Measurements from ENCODE around the gene SYNC. TPM values are rescaled to one million over a fixed set of nuclear protein-coding genes. Genes with fewer than 3 reads are reported as not detected.

The SYNC gene
- total RNA-seq, 1 donor from 2014 or later: 1.3 TPM

- DNase-seq (ENCODE audit: extremely low spot score, unreplicated experiment): no peak
- peak overlapping the region; percentile 54 for H3K27ac Mint-ChIP-seq
- TF ChIP-seq CTCF (conservative IDR thresholded peaks at IDR 0.05): no peak
- peaks cover 33% of the 10 kb centered on the region for H3K36me3 Mint-ChIP-seq
- H3K4me1 Mint-ChIP-seq (ENCODE audit: unreplicated experiment): no peaks in the 10 kb centered on the region
- no peaks in the 10 kb centered on the region for H3K9me3 Mint-ChIP-seq
- no peak overlapping the region for H3K4me3 Mint-ChIP-seq
- H3K27me3 Mint-ChIP-seq: no peaks in the 10 kb centered on the region
These were observed 35.5 kb downstream of the SYNC start for GRCh38 chr1:32666901-32667566.

- DNase-seq (ENCODE audit: extremely low spot score, unreplicated experiment): no peak
- H3K36me3 Mint-ChIP-seq: peaks cover 32% of the 10 kb centered on the region
- no peak overlapping the region for H3K27ac Mint-ChIP-seq
- H3K4me1 Mint-ChIP-seq (ENCODE audit: unreplicated experiment): no peaks in the 10 kb centered on the region
- H3K27me3 Mint-ChIP-seq: no peaks in the 10 kb centered on the region
- H3K9me3 Mint-ChIP-seq: no peaks in the 10 kb centered on the region
- no peak overlapping the region for H3K4me3 Mint-ChIP-seq
- no peak for TF ChIP-seq CTCF (conservative IDR thresholded peaks at IDR 0.05)
These were observed 36.7 kb downstream of the SYNC start for GRCh38 chr1:32665915-32666314.

- Mint-ChIP-seq H3K27ac (no peak overlapping the region), H3K4me3 (no peak overlapping the region), H3K4me1 (ENCODE audit: unreplicated experiment) (peaks cover 13% of the 10 kb centered on the region), H3K9me3 (no peaks in the 10 kb centered on the region), H3K36me3 (peaks cover 51% of the 10 kb centered on the region), H3K27me3 (no peaks in the 10 kb centered on the region)
- no peak for TF ChIP-seq CTCF (conservative IDR thresholded peaks at IDR 0.05)
- DNase-seq (ENCODE audit: extremely low spot score, unreplicated experiment): no peak
These were observed 43.0 kb downstream of the SYNC start for GRCh38 chr1:32659581-32659980.

- peak overlapping the region; percentile 100 for H3K27ac Mint-ChIP-seq
- DNase-seq (ENCODE audit: extremely low spot score, unreplicated experiment): no peak
- H3K4me1 Mint-ChIP-seq (ENCODE audit: unreplicated experiment): peaks cover 36% of the 10 kb centered on the region
- TF ChIP-seq CTCF (conservative IDR thresholded peaks at IDR 0.05): no peak
- no peaks in the 10 kb centered on the region for H3K27me3 Mint-ChIP-seq
- peak overlapping the region; percentile 94 for H3K4me3 Mint-ChIP-seq
- no peaks in the 10 kb centered on the region for H3K9me3 Mint-ChIP-seq
- H3K36me3 Mint-ChIP-seq: peaks cover 38% of the 10 kb centered on the region
These were observed 50.2 kb downstream of the SYNC start for GRCh38 chr1:32652244-32652962.

GRCh38 chr1:32651461-32652073 is 51.0 kb downstream of the SYNC start:
- Mint-ChIP-seq H3K9me3 (no peaks in the 10 kb centered on the region), H3K4me1 (ENCODE audit: unreplicated experiment) (peaks cover 33% of the 10 kb centered on the region), H3K36me3 (peaks cover 31% of the 10 kb centered on the region), H3K27ac (peak overlapping the region; percentile 100), H3K27me3 (no peaks in the 10 kb centered on the region), H3K4me3 (peak overlapping the region; percentile 94)
- no peak for DNase-seq (ENCODE audit: extremely low spot score, unreplicated experiment)
- no peak for TF ChIP-seq CTCF (conservative IDR thresholded peaks at IDR 0.05)
